Fibroblast of lung (primary cell): ENCODE results near the gene ITPKB. TPM values are rescaled to one million over a fixed set of nuclear protein-coding genes. Genes with fewer than 3 reads are reported as not detected.

ENCODE experiments used
- DNase-seq, 2 donors: peaks; one replicate each; pipeline versions ENCODE4 v3.0.0 to v3.0.0-alpha.2; 2010; ENCODE audit warnings: low read depth in 2 of 2
- H2AFZ ChIP-seq: 2 replicates; pipeline ENCODE4 v1.5.1; 2012; ENCODE audit warnings: low read length, control low read depth, inconsistent platforms
- H3K27ac ChIP-seq: 2 replicates; pipeline ENCODE4 v1.5.1; 2011; ENCODE audit warnings: low read length, control low read depth; ENCODE audit not compliant: insufficient read depth
- H3K27me3 ChIP-seq: 2 replicates; pipeline ENCODE4 v1.5.1; 2011; ENCODE audit warnings: mild to moderate bottlenecking, low read length; ENCODE audit not compliant: control insufficient read depth, insufficient read depth
- H3K36me3 ChIP-seq: 2 replicates; pipeline ENCODE4 v1.5.1; 2011; ENCODE audit warnings: low read length; ENCODE audit not compliant: control insufficient read depth, insufficient read depth
- H3K4me1 ChIP-seq: 2 replicates; pipeline ENCODE4 v1.5.1; 2011; ENCODE audit warnings: low read length; ENCODE audit not compliant: control insufficient read depth, insufficient read depth; ENCODE audit errors: extremely low read depth
- H3K4me2 ChIP-seq: 2 replicates; pipeline ENCODE4 v1.5.1; 2011; ENCODE audit warnings: low read length, control low read depth; ENCODE audit not compliant: insufficient read depth; ENCODE audit errors: extremely low read depth
- H3K4me3 ChIP-seq, 4 experiments: fragments of 200-600 bp in 1 of 4; sonication (generic) in 1 of 4; replicated peaks in 1 of 4; 2 replicates each; pipeline ENCODE4 v1.5.1; 2011 to 2016; ENCODE audit warnings: low read length in 4 of 4, low read depth in 3 of 4, mild to moderate bottlenecking in 3 of 4, control low read depth in 2 of 4, inconsistent platforms in 1 of 4, mixed read lengths in 1 of 4; ENCODE audit not compliant: insufficient read depth in 1 of 4; ENCODE audit errors: control extremely low read depth in 1 of 4
- H3K79me2 ChIP-seq: 2 replicates; pipeline ENCODE4 v1.5.1; 2012; ENCODE audit warnings: mild to moderate bottlenecking, low read length, inconsistent platforms; ENCODE audit not compliant: control insufficient read depth, insufficient read depth
- H3K9ac ChIP-seq: 2 replicates; pipeline ENCODE4 v1.5.1; 2011; ENCODE audit warnings: mild to moderate bottlenecking, low read length, control low read depth; ENCODE audit not compliant: insufficient read depth
- H3K9me3 ChIP-seq: 2 replicates; pipeline ENCODE4 v1.5.1; 2012; ENCODE audit warnings: low read depth, low read length; ENCODE audit not compliant: control insufficient read depth, insufficient read depth
- H4K20me1 ChIP-seq: 2 replicates; pipeline ENCODE4 v1.5.1; 2011; ENCODE audit warnings: low read length; ENCODE audit not compliant: control insufficient read depth, insufficient read depth; ENCODE audit errors: extremely low read depth
- CTCF ChIP-seq, 2 donors: IDR thresholded peaks in 1 of 2; conservative IDR thresholded peaks in 1 of 2; 1 replicate in 1 of 2; 2 replicates in 1 of 2; pipeline ENCODE4 v1.5.1; 2011 to 2012; ENCODE audit warnings: low read length in 2 of 2, control low read depth in 1 of 2, inconsistent platforms in 1 of 2, low read depth in 1 of 2, mild to moderate bottlenecking in 1 of 2
- EZH2 ChIP-seq: IDR thresholded peaks from 2 replicates; pipeline ENCODE4 v1.5.1; 2012; ENCODE audit warnings: low read length, control low read depth, mild to moderate bottlenecking; ENCODE audit errors: missing control alignments
- polyA plus RNA-seq, 2 donors: library from polyadenylated mRNA; depleted of rRNA in 1 of 2; stranded (reverse) in 1 of 2; unstranded in 1 of 2; fragments of >200 nt; gene quantifications; 2 replicates each; pipeline ENCODE4 v1.2.1, GENCODE V29; 2011 to 2012; ENCODE audit warnings: missing spikeins in 1 of 2
- total RNA-seq: library from RNA; depleted of rRNA; stranded (reverse); fragments of >200 nt; gene quantifications from 2 replicates; pipeline ENCODE4 v1.2.1, GENCODE V29; 2014

Gene ITPKB
- total and polyA plus RNA-seq, 2 donors (not counting 1 experiment from before 2014, with no cell fraction given) = 10.2 to 32.4 TPM

DNA sequence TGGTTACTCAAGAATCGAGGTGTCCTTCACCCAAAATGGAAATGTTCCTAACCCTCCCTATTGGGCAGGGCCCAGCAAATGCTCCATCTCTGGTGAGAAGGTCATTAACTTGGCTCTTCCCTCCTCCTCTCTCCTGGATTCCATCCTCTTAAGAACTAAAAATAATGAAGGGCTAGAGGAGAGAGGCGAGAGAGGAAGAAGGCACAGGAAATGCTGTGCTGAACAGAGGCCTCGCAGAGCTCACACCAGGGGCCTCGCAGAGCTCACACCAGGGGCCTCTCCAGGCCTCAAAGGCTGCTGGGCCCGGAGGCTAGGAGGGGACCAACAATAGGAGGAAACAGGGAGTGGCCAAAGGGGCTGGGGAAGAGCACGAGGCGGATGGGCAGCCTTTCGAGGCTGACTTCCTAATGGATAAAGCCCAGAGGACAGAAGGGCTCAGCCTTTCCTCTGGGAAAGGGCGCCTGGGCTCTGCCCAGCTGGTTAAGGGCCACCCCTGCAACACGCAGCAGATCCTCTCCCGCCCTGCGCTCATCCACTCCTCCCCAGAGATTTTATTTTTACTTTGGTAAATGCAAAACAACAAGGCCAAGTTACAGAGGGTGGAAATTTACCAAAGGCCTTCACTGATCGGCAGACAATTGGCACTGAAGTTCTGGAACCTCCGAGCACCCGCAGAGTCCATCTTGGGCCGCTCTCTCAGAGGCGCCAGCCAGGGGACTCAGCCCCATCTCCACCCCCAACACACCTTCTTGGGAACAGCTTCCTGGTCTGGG is 78.5 kb downstream of the ITPKB start:
- Histone ChIP-seq H3K9me3 (no peaks in the 10 kb centered on the region), H3K9ac (peak overlapping the region; percentile 27), H3K36me3 (peaks cover 2% of the 10 kb centered on the region), H3K4me3 (no peak overlapping the region), H4K20me1 (no peaks in the 10 kb centered on the region), H2AFZ (no peak overlapping the region), H3K4me1 (peaks cover 51% of the 10 kb centered on the region), H3K79me2 (no peaks in the 10 kb centered on the region), H3K27me3 (no peaks in the 10 kb centered on the region), H3K27ac (peak overlapping the region; percentile 97), H3K4me2 (no peak overlapping the region)
- TF ChIP-seq CTCF (conservative IDR thresholded peaks at IDR 0.05 in 1 of 2, IDR thresholded peaks at IDR 0.05 in 1 of 2; ENCODE audit: low read depth in 1 of 2, low read length in 2 of 2) (no peak), EZH2 (no peak)
- DNase-seq = no peak

DNA sequence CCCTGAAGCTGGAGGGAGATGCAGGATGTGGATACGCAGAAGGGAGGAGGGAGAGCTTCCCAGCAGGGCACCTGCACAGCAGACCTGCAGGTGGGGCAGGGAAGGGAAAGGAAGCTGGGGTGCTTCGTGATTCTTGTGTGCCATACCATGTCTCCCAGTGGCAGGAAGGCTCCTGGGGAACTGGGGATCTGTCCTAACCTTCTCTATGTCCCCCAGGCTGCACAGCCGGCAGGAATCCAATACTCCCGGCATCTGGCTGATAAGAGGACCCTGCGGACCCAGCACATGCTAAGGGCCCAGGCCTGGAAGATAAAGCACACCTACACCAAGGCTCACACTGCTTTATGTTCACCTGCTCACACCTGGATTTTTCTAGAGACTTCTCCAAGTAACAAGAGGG is 79.4 kb downstream of the ITPKB start:
- Histone ChIP-seq H3K79me2 (no peaks in the 10 kb centered on the region), H3K4me1 (peaks cover 46% of the 10 kb centered on the region), H4K20me1 (no peaks in the 10 kb centered on the region), H3K4me2 (no peak overlapping the region), H3K9me3 (no peaks in the 10 kb centered on the region), H3K36me3 (peaks cover 2% of the 10 kb centered on the region), H3K27ac (no peak overlapping the region), H2AFZ (no peak overlapping the region), H3K27me3 (no peaks in the 10 kb centered on the region), H3K4me3 (no peak overlapping the region), H3K9ac (no peak overlapping the region)
- DNase-seq = no peak
- no peak for TF ChIP-seq CTCF (conservative IDR thresholded peaks at IDR 0.05 in 1 of 2, IDR thresholded peaks at IDR 0.05 in 1 of 2; ENCODE audit: low read depth in 1 of 2, low read length in 2 of 2)
- no peak for TF ChIP-seq EZH2

GRCh38 chr1:226659136-226659535 is 79.9 kb downstream of the ITPKB start:
- Histone ChIP-seq H3K4me3 (no peak overlapping the region), H3K79me2 (no peaks in the 10 kb centered on the region), H3K9me3 (no peaks in the 10 kb centered on the region), H3K27ac (no peak overlapping the region), H3K9ac (no peak overlapping the region), H3K4me2 (no peak overlapping the region), H3K27me3 (no peaks in the 10 kb centered on the region), H3K4me1 (peaks cover 48% of the 10 kb centered on the region), H3K36me3 (peaks cover 2% of the 10 kb centered on the region), H4K20me1 (no peaks in the 10 kb centered on the region), H2AFZ (no peak overlapping the region)
- no peak for DNase-seq
- TF ChIP-seq CTCF (conservative IDR thresholded peaks at IDR 0.05 in 1 of 2, IDR thresholded peaks at IDR 0.05 in 1 of 2; ENCODE audit: low read depth in 1 of 2, low read length in 2 of 2) (no peak), EZH2 (no peak)
